Amniotic epithelial cell (primary cell): ENCODE measurements around the gene SMNDC1.
A peak's percentile ranks its signal among the peaks of the same experiment; 100 is the strongest.
"Not testable (repeated sequence)": the region's sequence is repeated elsewhere in the genome, so short reads cannot be mapped to it uniquely, and the experiment has no call there.

Experiments
- DNase-seq: peaks from one replicate; pipeline ENCODE4 v3.0.0-alpha.2; 2010; ENCODE audit warnings: low read depth

Gene SMNDC1

DNA sequence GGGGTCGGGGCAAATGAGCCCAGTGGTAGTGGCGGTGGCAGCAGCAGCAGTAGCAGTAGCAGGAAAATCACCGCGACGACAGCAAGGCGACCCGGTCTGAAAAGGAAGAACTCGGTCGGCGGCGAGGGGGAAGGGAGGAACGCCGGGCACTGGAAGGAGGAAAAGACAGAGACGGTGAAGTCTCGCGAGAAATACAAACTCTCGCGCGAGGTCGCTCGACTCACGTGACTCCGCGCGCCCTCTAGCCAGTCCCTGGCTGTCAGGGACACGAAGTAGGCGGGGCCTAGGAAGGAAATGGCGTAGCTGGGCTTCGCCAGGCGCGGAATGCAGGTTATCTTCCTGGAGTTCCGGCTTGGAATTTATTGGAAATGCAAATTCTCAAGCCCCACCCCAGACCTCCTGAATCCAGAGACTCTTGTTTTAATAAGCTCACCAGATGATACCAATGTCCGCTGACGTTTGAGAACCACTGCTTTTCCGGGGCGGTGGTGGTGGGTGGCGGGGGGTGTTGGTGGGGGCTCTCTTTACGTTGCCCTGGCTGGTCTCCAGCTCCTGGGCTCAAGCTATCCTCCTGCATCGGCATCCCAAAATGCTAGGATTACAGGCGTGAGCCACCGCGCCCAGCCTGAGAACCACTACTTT is at the start of gene SMNDC1:
Gene SMNDC1, minus strand, starts transcription at position 141 of the 642 bp plus-strand sequence. CDS start 1,333 bp downstream, outside the sequence.
- DNase-seq: peak; percentile 96

DNA sequence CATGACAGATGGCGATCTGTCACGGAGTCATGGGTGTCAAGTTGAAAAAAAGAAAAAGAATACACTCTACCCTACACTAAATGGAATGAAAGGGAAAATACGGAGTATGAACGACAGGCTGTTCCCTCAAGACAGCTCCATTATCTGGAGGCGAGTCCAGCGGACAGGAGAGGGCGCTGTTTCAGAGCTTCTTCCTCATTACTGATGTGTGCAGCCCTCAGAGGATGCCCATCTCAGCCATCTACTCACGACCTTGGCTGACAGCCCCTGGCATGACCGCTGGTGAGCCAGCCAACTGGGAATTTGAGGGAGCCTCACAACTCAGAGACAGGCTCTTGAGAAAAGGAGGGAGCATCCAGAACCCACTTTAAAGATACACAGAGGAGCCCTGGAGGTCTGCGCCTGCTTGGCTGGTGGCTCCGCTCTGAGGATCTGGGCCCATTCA is 49.6 kb upstream of the SMNDC1 start:
- peak; percentile 70 for DNase-seq

DNA sequence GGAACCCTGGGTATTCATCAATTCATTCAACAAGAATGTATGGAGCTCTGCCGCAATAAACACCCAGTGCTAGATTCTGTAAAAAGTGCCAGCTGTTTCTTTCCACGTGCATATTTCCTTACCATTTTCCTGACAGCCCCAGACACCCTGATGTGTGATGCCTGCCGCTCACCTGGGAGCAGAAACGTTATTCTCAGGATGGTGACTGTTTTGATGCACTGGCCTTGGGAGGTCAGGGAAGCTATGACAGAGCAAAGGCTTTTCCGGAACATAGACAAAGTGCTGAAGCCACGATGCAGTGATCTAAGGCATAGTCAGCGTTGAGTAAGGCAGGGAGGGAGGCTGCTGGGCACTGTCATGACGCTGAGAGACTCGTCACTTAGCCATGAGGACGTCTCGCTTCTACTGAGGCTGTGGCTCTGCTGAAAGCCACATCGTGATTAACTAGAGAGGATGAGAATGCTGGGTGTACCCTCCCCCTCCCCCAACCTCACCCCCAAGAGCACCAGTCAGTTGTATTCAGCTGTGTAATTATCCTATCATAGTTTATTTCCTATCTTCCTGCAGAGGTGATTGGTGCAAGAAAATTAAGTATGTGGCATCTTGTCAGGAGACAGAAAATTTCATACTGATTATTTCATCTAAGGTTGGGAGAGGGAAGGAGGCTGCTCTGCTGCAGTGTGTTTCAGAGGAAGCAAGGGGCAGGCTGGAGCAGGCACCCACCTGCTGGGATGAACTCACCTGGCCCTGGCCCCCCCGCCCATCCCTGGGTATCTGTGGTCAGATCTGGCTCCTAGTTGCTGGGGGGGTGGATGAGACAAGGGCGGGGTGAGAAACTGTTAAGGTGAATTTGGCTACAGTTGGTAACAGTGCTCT is 48.8 kb upstream of the SMNDC1 start:
- DNase-seq: peak; percentile 73

DNA sequence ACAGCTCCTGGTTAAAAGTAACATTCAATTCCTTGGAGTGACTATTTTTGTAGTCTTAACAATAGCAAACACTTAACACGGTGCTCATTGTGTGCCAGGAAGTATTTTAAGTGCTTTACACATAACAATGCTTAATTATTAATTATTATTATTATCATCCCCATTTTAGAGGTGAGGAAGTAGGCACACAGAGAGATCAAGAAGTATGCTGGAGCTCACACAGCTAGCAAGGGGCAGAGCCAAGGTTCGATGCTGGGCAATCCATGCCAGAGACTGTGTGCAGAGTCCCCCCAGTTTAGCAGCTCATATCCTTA is 48.2 kb upstream of the SMNDC1 start:
- DNase-seq: no peak

- no peak for DNase-seq
Measured at GRCh38 chr10:110350812-110351211, 46.1 kb upstream of the SMNDC1 start.

DNA sequence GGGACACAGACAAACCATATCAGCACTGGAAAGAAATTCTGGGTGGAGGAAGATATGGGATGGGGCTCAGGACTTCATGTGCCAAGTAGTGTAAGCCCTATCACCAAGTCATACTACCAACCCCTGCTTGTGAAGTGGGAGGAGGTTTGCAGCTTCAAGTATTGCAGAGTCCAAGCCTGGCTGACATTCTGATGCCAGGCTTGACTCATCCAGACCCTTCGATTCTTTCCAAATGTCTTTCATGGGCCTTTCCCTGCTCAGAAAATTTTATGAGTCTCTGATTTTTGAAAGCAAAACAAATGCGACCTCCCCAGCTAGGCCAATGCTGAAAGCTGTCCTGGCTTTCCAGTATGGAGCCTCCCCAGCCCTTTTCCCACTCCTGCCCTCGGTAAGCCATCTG is 45.1 kb upstream of the SMNDC1 start:
- DNase-seq: no peak

DNA sequence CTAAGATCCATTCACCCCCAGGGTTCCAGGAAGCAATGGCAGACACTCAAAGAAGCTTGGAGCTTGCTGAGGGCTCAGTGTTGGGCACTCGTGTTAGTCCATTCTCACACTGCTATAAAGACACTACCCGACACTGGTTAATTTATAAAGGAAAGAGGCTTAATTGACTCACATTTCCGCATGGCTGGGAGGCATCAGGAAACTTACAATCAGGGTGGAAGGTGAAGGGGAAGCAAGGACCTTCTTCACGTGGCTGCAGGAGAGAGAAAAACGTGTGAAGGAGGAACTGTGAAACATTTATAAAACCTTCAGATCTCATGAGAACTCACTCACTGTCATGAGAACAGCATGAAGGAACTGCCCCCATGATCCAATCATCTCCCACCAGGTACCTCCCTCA is 44.7 kb upstream of the SMNDC1 start:
- DNase-seq: no peak

DNA sequence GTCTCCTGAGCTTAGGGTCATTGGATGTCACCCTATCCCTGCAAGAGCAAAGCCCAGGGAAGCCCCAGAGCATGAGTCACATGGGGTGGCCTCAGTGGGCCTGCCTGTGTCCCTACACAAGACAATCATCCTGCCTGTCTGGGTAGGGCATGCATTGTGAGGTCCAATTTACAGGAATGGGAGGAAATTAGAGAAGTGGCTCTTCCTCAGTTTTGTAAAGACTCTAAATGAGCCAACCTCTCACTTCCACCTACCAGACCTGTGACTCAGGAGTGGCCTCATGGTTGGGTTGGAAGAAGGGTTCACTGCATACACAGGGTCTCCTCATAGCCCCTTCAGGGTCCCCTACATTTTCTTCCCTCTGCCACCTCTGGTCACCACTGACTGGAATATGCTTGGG is 43.6 kb upstream of the SMNDC1 start:
- no peak for DNase-seq

- no peak for DNase-seq
Measured at GRCh38 chr10:110346914-110347313, 42.2 kb upstream of the SMNDC1 start.

DNA sequence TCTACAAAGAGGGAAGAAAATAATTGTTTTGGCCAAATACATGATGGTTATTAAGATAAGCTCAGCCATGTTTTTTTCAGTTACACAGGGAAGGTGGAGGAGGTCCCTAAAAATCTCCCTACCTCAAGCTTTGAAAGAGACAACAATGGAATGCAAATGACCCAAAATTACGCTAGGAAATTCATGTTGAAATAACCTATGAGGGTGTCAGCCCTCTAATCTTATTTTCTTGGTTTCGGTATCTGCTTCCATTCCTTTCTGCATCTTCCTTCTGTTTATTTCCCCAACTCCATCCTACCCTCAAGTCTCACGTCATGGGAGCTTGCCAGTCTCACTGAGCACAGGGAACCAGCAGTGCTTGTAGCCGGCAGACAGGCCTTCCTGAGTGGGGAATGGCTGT is 40.6 kb upstream of the SMNDC1 start:
- DNase-seq: no peak

DNA sequence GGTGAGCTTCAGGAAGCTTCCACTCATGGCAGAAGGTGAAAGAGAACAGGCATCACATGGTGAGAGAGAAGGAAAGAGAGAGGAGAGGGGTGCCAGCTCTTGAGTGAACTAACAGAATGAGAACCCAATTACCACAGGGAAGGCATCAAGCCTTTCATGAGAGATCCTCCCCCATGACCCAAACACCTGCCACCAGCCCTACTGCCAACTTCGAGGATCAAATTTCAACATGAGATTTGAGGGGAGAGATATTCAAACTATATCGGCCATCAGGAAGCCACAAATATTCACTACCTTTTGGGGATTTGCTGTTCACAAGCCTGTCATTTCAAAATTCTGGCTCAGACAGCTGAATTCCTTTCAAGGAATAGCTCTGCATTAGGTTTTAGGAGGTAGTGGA is 39.9 kb upstream of the SMNDC1 start:
- DNase-seq: no peak

DNA sequence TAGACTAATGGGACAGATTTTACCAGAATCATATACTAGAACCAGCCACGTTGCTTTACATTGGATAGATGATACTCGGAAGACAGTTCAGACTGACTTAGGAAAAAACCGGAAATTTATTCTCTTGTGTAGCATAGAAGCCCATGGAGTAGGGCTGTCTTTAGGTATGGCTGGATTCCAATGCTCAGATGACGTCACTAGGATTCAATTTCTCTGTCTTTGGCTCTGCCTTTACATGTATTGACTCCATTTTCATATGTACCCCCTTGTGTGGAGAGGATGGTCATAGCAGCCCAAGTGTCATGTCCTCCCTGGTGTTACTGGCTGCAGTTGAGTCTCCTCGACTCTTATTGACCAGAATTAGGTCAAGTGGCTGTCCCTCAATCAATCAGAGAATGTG is 39.2 kb upstream of the SMNDC1 start:
- no peak for DNase-seq

GRCh38 chr10:110340816-110341215 is 36.1 kb upstream of the SMNDC1 start:
- DNase-seq: no peak

GRCh38 chr10:110340122-110340521 is 35.4 kb upstream of the SMNDC1 start:
- no peak for DNase-seq

- no peak for DNase-seq
Measured at GRCh38 chr10:110337906-110338305, 33.2 kb upstream of the SMNDC1 start.

DNA sequence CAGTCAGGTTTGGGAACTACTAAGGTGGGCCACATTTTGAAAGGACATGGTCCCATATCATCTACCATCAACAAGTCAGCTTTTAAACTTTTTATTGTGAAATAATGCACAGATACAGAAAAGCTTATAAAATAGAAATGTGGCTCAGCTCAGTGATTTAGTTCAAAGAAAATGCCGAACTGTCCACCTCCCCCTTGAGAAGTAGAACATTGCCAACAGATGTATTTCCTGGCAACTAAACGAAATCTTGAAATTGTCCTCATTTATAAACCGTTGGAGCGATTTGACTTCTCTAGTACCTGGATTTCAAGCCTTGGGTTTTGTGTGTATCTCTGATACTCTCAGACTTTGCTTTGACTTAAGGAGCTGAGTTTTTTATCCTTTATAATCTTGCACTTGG is 32.7 kb upstream of the SMNDC1 start:
- DNase-seq: no peak

DNA sequence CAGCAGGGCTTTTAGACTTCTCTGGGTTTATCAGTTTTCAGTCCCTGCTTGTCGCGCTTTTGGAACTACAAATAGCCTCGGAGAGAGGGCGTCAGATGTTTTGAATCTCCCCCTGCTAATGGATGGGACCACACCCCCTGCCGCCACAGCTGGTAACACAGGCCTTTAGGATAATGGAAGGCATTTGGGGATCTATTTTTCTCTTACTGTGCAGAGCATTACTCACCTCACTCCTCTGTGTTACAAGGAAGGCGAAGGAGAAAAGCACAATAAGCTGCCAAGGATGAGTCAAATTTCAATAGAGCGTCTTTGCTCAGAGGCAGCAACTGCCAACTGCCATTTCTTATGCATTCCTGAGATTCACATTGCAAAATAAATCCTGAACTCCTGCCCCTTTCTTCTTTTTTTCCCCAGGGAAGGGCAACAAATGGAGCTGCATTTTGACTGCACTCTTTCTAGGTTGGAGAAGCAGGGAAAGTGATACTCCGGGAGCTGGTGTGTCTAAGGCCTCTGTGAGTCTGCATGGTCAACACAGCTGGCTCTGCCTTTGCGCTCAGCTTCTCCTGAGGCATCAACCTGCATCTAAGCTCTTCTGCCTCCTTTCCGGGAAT is 31.5 kb upstream of the SMNDC1 start:
- DNase-seq: peak; percentile 92

DNA sequence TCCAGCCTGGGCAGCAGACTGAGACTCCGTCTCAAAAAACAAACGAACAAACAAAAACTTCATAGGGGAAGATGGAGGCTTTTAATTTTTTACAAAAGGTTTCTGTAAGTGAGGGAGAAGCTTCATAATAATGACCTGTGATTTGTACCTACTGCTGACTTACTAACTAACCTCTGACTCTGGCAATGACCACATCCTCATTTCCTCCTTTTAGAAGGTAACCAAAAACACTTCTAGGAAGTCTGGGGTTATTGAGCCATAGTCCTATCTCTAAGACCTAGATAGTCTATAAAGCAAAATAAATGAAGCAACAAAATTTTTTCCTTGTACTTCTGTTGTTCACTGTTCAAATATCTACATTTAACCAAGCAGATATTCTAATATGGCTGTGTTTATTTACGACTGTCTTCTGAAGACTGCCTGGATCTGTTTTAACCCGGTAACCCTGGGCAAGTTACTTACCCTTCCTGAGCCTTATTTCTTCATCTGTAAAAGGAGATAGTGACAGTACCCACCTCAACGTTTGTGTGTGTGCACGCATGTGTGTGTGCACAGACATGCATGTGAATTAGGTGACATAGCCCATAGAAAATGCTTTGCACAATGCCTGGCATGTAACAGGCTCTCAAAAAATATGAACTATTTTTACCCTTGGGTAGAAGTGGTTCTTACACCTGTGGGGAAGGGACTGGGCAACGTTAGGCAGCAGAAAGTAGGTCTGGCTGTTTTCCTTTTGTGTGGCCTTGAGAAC is 30.8 kb upstream of the SMNDC1 start:
- DNase-seq: no peak

GRCh38 chr10:110334061-110334656 is 29.4 kb upstream of the SMNDC1 start:
- DNase-seq: no peak

DNA sequence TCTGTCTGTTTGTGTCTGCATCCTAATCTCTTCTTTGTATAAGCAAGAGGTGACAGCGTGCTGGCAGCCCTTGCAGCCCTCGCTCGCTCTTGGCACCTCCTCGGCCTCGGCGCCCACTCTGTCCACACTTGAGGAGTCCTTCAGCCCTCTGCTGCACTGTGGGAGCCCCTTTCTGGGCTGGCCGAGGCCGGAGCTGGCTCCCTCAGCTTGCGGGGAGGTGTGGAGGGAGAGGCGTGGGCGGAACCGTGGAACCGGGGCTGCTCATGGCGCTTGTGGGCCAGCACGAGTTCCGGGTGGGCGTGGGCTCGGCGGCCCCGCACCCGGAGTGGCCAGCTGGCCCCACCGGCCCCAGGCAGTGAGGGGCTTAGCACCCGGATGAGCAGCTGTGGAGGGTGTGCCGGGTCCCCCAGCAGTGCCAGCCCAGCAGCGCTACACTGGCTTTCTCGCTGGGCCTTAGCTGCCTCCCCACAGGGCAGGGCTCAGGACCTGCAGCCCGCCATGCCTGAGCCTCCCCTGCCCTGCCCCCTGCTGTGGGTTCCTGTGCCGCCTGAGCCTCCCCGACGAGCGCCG is 26.6 kb upstream of the SMNDC1 start:
- not testable (repeated sequence) for DNase-seq

GRCh38 chr10:110330675-110331074 is 26.0 kb upstream of the SMNDC1 start:
- DNase-seq: no peak
